ENCODE results near the gene VSNL1.

Gene VSNL1

DNA sequence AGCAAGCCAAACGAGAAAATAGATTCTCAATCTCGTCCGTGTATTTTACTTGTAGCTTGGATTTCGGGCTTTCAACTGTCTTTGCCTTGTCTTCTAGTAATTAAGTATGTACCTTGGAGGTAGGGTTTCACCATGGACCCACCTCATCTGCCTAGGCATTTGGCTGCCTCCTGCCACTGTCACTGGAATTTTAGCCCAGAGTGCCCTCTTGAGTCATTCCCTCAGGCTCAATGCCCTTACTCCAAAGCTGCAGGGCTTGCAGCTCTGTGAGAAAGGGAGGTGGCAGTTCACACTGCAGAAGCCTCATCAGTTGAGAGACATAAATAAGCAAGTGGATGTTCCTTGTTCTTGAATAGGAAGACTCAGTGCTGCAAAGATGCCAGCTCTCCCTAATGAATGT lies 89.6 kb downstream of the VSNL1 start (continued):
- TF ChIP-seq, protein P1, sequence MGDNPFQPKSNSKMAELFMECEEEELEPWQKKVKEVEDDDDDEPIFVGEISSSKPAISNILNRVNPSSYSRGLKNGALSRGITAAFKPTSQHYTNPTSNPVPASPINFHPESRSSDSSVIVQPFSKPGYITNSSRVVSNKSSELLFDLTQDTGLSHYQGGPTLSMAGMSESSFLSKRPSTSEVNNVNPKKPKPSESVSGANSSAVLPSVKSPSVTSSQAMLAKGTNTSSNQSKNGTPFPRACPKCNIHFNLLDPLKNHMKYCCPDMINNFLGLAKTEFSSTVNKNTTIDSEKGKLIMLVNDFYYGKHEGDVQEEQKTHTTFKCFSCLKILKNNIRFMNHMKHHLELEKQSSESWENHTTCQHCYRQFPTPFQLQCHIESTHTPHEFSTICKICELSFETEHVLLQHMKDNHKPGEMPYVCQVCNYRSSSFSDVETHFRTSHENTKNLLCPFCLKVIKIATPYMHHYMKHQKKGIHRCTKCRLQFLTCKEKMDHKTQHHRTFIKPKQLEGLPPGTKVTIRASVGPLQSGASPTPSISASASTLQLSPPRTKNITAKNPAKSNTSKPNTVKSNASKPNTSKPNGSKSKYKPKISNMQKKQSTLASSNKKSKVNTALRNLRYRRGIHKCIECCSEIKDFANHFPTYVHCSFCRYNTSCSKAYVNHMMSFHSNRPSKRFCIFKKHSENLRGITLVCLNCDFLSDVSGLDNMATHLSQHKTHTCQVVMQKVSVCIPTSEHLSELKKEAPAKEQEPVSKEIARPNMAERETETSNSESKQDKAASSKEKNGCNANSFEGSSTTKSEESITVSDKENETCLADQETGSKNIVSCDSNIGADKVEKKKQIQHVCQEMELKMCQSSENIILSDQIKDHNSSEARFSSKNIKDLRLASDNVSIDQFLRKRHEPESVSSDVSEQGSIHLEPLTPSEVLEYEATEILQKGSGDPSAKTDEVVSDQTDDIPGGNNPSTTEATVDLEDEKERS (tag by site-specific recombination; IDR thresholded peaks at IDR 0.05): no peak
- no peak for TF ChIP-seq ZNF596 (tag by site-specific recombination; IDR thresholded peaks at IDR 0.05)
- no peak for TF ChIP-seq ZNF433 (tag by site-specific recombination; IDR thresholded peaks at IDR 0.05; ENCODE audit: low read depth)
- TF ChIP-seq, protein P2, sequence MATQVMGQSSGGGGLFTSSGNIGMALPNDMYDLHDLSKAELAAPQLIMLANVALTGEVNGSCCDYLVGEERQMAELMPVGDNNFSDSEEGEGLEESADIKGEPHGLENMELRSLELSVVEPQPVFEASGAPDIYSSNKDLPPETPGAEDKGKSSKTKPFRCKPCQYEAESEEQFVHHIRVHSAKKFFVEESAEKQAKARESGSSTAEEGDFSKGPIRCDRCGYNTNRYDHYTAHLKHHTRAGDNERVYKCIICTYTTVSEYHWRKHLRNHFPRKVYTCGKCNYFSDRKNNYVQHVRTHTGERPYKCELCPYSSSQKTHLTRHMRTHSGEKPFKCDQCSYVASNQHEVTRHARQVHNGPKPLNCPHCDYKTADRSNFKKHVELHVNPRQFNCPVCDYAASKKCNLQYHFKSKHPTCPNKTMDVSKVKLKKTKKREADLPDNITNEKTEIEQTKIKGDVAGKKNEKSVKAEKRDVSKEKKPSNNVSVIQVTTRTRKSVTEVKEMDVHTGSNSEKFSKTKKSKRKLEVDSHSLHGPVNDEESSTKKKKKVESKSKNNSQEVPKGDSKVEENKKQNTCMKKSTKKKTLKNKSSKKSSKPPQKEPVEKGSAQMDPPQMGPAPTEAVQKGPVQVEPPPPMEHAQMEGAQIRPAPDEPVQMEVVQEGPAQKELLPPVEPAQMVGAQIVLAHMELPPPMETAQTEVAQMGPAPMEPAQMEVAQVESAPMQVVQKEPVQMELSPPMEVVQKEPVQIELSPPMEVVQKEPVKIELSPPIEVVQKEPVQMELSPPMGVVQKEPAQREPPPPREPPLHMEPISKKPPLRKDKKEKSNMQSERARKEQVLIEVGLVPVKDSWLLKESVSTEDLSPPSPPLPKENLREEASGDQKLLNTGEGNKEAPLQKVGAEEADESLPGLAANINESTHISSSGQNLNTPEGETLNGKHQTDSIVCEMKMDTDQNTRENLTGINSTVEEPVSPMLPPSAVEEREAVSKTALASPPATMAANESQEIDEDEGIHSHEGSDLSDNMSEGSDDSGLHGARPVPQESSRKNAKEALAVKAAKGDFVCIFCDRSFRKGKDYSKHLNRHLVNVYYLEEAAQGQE (tag by site-specific recombination; IDR thresholded peaks at IDR 0.05): no peak
- no peak for TF ChIP-seq KLF1 (tag by site-specific recombination; IDR thresholded peaks at IDR 0.05)
- no peak for TF ChIP-seq RBAK (tag by site-specific recombination; IDR thresholded peaks at IDR 0.05)
- TF ChIP-seq PRDM1 (tag by site-specific recombination; IDR thresholded peaks at IDR 0.05): no peak
- TF ChIP-seq ZNF530 (tag by site-specific recombination; IDR thresholded peaks at IDR 0.05; ENCODE audit: low read depth): no peak

DNA sequence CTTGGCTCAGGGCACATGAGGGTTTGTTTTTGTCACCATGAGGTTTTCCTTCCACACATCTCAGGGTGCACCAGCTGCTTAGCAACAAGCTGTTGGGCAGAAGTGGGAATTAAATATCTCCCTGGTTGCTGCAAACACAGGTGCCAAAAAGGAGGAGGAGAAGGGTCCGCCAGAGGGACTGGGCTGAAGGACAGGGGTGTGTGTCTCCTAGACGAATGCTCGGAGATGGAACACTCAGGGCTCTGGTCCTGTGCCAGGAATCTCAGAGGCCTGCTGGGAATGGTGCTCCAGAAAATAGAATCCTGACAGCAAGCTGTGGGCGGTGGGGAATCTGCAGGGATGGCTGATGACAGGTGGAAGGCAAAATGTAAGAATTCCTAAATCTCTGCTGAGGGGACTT lies 94.5 kb downstream of the VSNL1 start:
- H3K9me3 ChIP-seq (ENCODE audit: control insufficient read depth, insufficient read depth, low read depth, low read length): no peaks in the 10 kb centered on the region
- H3K36me3 ChIP-seq (ENCODE audit: control insufficient read depth in 2 of 2, insufficient read depth in 1 of 2, low read length in 2 of 2): no peaks in the 10 kb centered on the region
- H3K4me1 ChIP-seq (ENCODE audit: control insufficient read depth, insufficient read depth, low read length): no peaks in the 10 kb centered on the region
- POLR2A ChIA-PET: no interaction called here
- no peak overlapping the region for H3K4me3 ChIP-seq (ENCODE audit: low read depth, low read length)
- CTCF ChIA-PET: interaction anchor here (0.7 to 2.8 kb wide), 4 partner anchors 10 to 164 kb away, joined by 3 to 14 read pairs (median 4); no protein-coding TSS in a partner anchor
- H3K27ac ChIP-seq (ENCODE audit: extremely low read depth, low read depth, low read length): no peak overlapping the region
- TF ChIP-seq ZNF558 (tag by site-specific recombination; IDR thresholded peaks at IDR 0.05): no peak
- TF ChIP-seq, protein P3, sequence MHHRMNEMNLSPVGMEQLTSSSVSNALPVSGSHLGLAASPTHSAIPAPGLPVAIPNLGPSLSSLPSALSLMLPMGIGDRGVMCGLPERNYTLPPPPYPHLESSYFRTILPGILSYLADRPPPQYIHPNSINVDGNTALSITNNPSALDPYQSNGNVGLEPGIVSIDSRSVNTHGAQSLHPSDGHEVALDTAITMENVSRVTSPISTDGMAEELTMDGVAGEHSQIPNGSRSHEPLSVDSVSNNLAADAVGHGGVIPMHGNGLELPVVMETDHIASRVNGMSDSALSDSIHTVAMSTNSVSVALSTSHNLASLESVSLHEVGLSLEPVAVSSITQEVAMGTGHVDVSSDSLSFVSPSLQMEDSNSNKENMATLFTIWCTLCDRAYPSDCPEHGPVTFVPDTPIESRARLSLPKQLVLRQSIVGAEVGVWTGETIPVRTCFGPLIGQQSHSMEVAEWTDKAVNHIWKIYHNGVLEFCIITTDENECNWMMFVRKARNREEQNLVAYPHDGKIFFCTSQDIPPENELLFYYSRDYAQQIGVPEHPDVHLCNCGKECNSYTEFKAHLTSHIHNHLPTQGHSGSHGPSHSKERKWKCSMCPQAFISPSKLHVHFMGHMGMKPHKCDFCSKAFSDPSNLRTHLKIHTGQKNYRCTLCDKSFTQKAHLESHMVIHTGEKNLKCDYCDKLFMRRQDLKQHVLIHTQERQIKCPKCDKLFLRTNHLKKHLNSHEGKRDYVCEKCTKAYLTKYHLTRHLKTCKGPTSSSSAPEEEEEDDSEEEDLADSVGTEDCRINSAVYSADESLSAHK (tag by site-specific recombination; IDR thresholded peaks at IDR 0.05): no peak
- TF ChIP-seq, protein P4, sequence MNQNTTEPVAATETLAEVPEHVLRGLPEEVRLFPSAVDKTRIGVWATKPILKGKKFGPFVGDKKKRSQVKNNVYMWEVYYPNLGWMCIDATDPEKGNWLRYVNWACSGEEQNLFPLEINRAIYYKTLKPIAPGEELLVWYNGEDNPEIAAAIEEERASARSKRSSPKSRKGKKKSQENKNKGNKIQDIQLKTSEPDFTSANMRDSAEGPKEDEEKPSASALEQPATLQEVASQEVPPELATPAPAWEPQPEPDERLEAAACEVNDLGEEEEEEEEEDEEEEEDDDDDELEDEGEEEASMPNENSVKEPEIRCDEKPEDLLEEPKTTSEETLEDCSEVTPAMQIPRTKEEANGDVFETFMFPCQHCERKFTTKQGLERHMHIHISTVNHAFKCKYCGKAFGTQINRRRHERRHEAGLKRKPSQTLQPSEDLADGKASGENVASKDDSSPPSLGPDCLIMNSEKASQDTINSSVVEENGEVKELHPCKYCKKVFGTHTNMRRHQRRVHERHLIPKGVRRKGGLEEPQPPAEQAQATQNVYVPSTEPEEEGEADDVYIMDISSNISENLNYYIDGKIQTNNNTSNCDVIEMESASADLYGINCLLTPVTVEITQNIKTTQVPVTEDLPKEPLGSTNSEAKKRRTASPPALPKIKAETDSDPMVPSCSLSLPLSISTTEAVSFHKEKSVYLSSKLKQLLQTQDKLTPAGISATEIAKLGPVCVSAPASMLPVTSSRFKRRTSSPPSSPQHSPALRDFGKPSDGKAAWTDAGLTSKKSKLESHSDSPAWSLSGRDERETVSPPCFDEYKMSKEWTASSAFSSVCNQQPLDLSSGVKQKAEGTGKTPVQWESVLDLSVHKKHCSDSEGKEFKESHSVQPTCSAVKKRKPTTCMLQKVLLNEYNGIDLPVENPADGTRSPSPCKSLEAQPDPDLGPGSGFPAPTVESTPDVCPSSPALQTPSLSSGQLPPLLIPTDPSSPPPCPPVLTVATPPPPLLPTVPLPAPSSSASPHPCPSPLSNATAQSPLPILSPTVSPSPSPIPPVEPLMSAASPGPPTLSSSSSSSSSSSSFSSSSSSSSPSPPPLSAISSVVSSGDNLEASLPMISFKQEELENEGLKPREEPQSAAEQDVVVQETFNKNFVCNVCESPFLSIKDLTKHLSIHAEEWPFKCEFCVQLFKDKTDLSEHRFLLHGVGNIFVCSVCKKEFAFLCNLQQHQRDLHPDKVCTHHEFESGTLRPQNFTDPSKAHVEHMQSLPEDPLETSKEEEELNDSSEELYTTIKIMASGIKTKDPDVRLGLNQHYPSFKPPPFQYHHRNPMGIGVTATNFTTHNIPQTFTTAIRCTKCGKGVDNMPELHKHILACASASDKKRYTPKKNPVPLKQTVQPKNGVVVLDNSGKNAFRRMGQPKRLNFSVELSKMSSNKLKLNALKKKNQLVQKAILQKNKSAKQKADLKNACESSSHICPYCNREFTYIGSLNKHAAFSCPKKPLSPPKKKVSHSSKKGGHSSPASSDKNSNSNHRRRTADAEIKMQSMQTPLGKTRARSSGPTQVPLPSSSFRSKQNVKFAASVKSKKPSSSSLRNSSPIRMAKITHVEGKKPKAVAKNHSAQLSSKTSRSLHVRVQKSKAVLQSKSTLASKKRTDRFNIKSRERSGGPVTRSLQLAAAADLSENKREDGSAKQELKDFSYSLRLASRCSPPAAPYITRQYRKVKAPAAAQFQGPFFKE (tag by site-specific recombination; IDR thresholded peaks at IDR 0.05; ENCODE audit: borderline replicate concordance): no peak
- no peak for TF ChIP-seq ZNF248 (tag by site-specific recombination; IDR thresholded peaks at IDR 0.05)
- TF ChIP-seq ZNF366 (tag by site-specific recombination; conservative IDR thresholded peaks at IDR 0.05): no peak
- TF ChIP-seq ZNF214 (tag by site-specific recombination; IDR thresholded peaks at IDR 0.05; ENCODE audit: borderline replicate concordance): no peak
- no peak for TF ChIP-seq ZNF184 (tag by site-specific recombination; IDR thresholded peaks at IDR 0.05)
- TF ChIP-seq, protein P5, sequence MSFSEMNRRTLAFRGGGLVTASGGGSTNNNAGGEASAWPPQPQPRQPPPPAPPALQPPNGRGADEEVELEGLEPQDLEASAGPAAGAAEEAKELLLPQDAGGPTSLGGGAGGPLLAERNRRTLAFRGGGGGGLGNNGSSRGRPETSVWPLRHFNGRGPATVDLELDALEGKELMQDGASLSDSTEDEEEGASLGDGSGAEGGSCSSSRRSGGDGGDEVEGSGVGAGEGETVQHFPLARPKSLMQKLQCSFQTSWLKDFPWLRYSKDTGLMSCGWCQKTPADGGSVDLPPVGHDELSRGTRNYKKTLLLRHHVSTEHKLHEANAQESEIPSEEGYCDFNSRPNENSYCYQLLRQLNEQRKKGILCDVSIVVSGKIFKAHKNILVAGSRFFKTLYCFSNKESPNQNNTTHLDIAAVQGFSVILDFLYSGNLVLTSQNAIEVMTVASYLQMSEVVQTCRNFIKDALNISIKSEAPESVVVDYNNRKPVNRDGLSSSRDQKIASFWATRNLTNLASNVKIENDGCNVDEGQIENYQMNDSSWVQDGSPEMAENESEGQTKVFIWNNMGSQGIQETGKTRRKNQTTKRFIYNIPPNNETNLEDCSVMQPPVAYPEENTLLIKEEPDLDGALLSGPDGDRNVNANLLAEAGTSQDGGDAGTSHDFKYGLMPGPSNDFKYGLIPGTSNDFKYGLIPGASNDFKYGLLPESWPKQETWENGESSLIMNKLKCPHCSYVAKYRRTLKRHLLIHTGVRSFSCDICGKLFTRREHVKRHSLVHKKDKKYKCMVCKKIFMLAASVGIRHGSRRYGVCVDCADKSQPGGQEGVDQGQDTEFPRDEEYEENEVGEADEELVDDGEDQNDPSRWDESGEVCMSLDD (tag by site-specific recombination; IDR thresholded peaks at IDR 0.05): no peak
- TF ChIP-seq SP2 (tag by site-specific recombination; IDR thresholded peaks at IDR 0.05): no peak
- no peak for TF ChIP-seq ZNF37A (tag by site-specific recombination; IDR thresholded peaks at IDR 0.05)
- no peak for TF ChIP-seq ZNF621 (tag by site-specific recombination; IDR thresholded peaks at IDR 0.05)
- TF ChIP-seq ZNF529 (tag by site-specific recombination; IDR thresholded peaks at IDR 0.05; ENCODE audit: insufficient replicate concordance): no peak

Data from HEK293 (cell line).